Endodermal cell (in vitro differentiated cells): ENCODE results near the gene MORN2. TPM values are rescaled to one million over a fixed set of nuclear protein-coding genes. Genes with fewer than 3 reads are reported as not detected.

ENCODE experiments used
- DNase-seq: peaks from one replicate; pipeline ENCODE4 v3.0.0-alpha.2; 2017
- H3K27ac ChIP-seq: 2 replicates; pipeline ENCODE4 v1.5.1; 2013; ENCODE audit warnings: mild to moderate bottlenecking, low read depth, low read length, moderate library complexity
- H3K27me3 ChIP-seq: 2 replicates; pipeline ENCODE4 v1.6.1; 2013; ENCODE audit warnings: mild to moderate bottlenecking, low read length, moderate library complexity; ENCODE audit not compliant: insufficient read depth, control insufficient read depth, poor library complexity, severe bottlenecking
- H3K36me3 ChIP-seq: 2 replicates; pipeline ENCODE4 v1.7.0; 2013; ENCODE audit warnings: mild to moderate bottlenecking, low read length, moderate library complexity; ENCODE audit not compliant: control insufficient read depth, insufficient read depth
- H3K4me1 ChIP-seq: one replicate; pipeline ENCODE4 v1.7.0; 2013; ENCODE audit warnings: low read length; ENCODE audit not compliant: control insufficient read depth, insufficient read depth
- H3K4me3 ChIP-seq: 2 replicates; pipeline ENCODE4 v1.5.1; 2013; ENCODE audit warnings: mild to moderate bottlenecking, low read length, moderate library complexity
- H3K9ac ChIP-seq: 2 replicates; pipeline ENCODE4 v1.6.1; 2013; ENCODE audit warnings: mild to moderate bottlenecking, low read length, moderate library complexity; ENCODE audit not compliant: poor library complexity, severe bottlenecking; ENCODE audit errors: extremely low read depth
- H3K9me3 ChIP-seq: 2 replicates; pipeline ENCODE4 v1.6.1; 2013; ENCODE audit warnings: mild to moderate bottlenecking, low read length, moderate library complexity; ENCODE audit not compliant: control insufficient read depth
- H3K27ac Mint-ChIP-seq: 2 replicates; pipeline ENCODE4 v1.8.0; 2020; ENCODE audit warnings: mixed read lengths
- H3K27me3 Mint-ChIP-seq: 2 replicates; pipeline ENCODE4 v1.8.0; 2021; ENCODE audit warnings: mild to moderate bottlenecking, mixed read lengths; ENCODE audit not compliant: insufficient read depth
- H3K36me3 Mint-ChIP-seq: 2 replicates; pipeline ENCODE4 v1.8.0; 2020; ENCODE audit warnings: low read depth, mixed read lengths
- H3K4me1 Mint-ChIP-seq: 2 replicates; pipeline ENCODE4 v1.8.0; 2020; ENCODE audit warnings: mixed read lengths
- H3K4me3 Mint-ChIP-seq: 2 replicates; pipeline ENCODE4 v1.8.0; 2020; ENCODE audit warnings: mild to moderate bottlenecking, moderate library complexity, mixed read lengths
- H3K9me3 Mint-ChIP-seq: 2 replicates; pipeline ENCODE4 v1.8.0; 2020; ENCODE audit warnings: mild to moderate bottlenecking, mixed read lengths
- WGBS, 2 experiments: methylation state at CpG; one replicate each; pipeline versions ENCODE4 v1.1.5 to v1.1.7; 2013; ENCODE audit warnings: missing lambda C conversion rate in 2 of 2, mixed read lengths in 1 of 2; ENCODE audit not compliant: insufficient coverage in 1 of 2, insufficient read length in 1 of 2; 5-methylcytosine and 5-hydroxymethylcytosine counted together
- total RNA-seq, 2 donors: library from RNA; stranded (reverse); fragmentation: NEBNext Ultra II Directional in 1 of 2; extraction: Animal tissue kit (Norgen Biotek cat#: 25700) in 1 of 2; gene quantifications; 2 replicates in 1 of 2; 3 replicates in 1 of 2; pipeline ENCODE4 v1.2.1, GENCODE V29; 2021
- TF ChIP-seq, protein P1 (sequence below): fragments of 200-600 bp; sonication (generic); conservative IDR thresholded peaks from 2 replicates; pipeline ENCODE4 v1.5.0; 2021; ENCODE audit warnings: antibody characterized with exemption, mild to moderate bottlenecking

MORN2 gene
- total RNA-seq, 2 donors from 2014 or later, result 13.7 to 27.5 TPM

DNA sequence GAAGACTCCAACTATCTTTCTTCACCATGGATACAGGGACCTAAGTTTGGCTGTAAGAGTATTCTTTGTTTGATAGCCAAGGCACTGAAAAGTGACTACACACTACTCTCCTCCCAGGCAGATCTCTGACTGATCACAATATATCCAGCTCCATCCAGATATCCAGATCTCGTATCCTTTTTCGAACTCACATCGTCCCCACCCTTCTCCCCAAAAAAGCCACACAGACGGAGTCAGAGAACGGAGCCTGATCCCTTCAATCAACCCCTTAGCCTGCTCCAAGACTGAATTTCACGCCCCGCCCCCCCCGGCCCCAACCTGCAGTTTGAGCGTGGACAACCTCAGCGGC is 575 bp upstream of the MORN2 start:
- peaks cover 12% of the 10 kb centered on the region for H3K9me3 Mint-ChIP-seq
- peaks cover 15% of the 10 kb centered on the region for H3K4me1 Mint-ChIP-seq
- TF ChIP-seq, protein P1, sequence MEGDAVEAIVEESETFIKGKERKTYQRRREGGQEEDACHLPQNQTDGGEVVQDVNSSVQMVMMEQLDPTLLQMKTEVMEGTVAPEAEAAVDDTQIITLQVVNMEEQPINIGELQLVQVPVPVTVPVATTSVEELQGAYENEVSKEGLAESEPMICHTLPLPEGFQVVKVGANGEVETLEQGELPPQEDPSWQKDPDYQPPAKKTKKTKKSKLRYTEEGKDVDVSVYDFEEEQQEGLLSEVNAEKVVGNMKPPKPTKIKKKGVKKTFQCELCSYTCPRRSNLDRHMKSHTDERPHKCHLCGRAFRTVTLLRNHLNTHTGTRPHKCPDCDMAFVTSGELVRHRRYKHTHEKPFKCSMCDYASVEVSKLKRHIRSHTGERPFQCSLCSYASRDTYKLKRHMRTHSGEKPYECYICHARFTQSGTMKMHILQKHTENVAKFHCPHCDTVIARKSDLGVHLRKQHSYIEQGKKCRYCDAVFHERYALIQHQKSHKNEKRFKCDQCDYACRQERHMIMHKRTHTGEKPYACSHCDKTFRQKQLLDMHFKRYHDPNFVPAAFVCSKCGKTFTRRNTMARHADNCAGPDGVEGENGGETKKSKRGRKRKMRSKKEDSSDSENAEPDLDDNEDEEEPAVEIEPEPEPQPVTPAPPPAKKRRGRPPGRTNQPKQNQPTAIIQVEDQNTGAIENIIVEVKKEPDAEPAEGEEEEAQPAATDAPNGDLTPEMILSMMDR, result no peak
- peak overlapping the region; percentile 92 for H3K4me3 Mint-ChIP-seq
- no peaks in the 10 kb centered on the region for H3K36me3 ChIP-seq
- H3K9me3 ChIP-seq, result peaks cover 19% of the 10 kb centered on the region
- peaks cover 12% of the 10 kb centered on the region for H3K36me3 Mint-ChIP-seq
- no peak overlapping the region for H3K27ac ChIP-seq
- H3K4me3 ChIP-seq, result peak overlapping the region; percentile 93
- peaks cover 1% of the 10 kb centered on the region for H3K27me3 Mint-ChIP-seq
- DNase-seq, result no peak
- H3K27ac Mint-ChIP-seq, result peak overlapping the region; percentile 98
- no peaks in the 10 kb centered on the region for H3K4me1 ChIP-seq
- peak overlapping the region; percentile 76 for H3K9ac ChIP-seq
- no peaks in the 10 kb centered on the region for H3K27me3 ChIP-seq
- WGBS, 2 experiments, result 0 to 1% methylated on average over 4 to 10 of the region's 10 CpGs

DNA sequence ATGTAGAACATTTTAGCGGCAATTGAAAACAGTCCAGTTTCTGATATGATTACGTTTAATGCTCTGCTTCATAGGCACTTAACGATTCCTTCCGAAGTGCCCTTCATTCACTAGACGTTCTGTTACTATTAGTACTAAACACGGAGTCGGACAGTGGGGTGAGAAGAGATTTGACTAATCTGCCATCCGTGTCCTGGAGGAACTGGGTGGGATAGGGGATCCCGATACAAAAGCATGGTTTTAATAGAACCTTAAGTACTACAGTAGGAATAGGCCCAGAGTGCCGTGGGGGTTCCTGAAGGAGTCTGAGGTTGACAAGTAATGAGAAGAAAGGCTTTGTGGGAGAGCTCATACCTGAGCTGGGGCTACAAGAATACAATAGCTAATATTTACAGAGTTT is 631 bp downstream of the MORN2 start:
- peak overlapping the region; percentile 76 for H3K9ac ChIP-seq
- Mint-ChIP-seq H3K4me1 (peaks cover 15% of the 10 kb centered on the region), H3K27ac (peak overlapping the region; percentile 98), H3K9me3 (peaks cover 9% of the 10 kb centered on the region), H3K36me3 (peaks cover 10% of the 10 kb centered on the region), H3K27me3 (peaks cover 1% of the 10 kb centered on the region), H3K4me3 (peak overlapping the region; percentile 92)
- no peaks in the 10 kb centered on the region for H3K4me1 ChIP-seq
- peaks cover 5% of the 10 kb centered on the region for H3K36me3 ChIP-seq
- TF ChIP-seq, protein P1, result no peak
- no peak overlapping the region for H3K27ac ChIP-seq
- H3K4me3 ChIP-seq, result peak overlapping the region; percentile 93
- 46% methylated on average over 5 to 10 of the region's 10 CpGs for WGBS, 2 experiments
- no peaks in the 10 kb centered on the region for H3K27me3 ChIP-seq
- no peak for DNase-seq
- H3K9me3 ChIP-seq, result peaks cover 12% of the 10 kb centered on the region

DNA sequence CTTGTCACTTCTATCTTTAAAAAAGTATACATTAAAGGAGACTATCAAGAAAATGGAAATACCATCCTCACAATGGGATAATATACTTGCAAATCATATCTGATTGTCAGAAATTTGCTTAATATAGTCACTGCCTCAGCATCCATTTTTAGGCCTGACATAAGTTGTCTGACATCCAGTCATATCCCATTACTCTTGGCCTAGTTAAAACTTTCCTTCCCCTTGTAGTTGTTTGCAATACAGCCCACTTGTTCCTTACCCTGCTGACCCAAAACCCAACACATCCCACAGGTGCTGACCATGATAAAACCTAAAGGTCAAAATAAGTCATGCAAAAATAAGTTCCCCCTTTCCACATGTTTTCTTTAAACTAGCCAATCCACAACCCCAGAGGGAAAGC is 10.3 kb downstream of the MORN2 start:
- peaks cover 1% of the 10 kb centered on the region for H3K36me3 ChIP-seq
- H3K9ac ChIP-seq, result no peak overlapping the region
- Mint-ChIP-seq H3K36me3 (no peaks in the 10 kb centered on the region), H3K27me3 (no peaks in the 10 kb centered on the region), H3K9me3 (peaks cover 2% of the 10 kb centered on the region), H3K27ac (no peak overlapping the region), H3K4me3 (no peak overlapping the region), H3K4me1 (no peaks in the 10 kb centered on the region)
- no peak overlapping the region for H3K4me3 ChIP-seq
- TF ChIP-seq, protein P1, result no peak
- no peak for DNase-seq
- H3K27me3 ChIP-seq, result no peaks in the 10 kb centered on the region
- peaks cover 8% of the 10 kb centered on the region for H3K9me3 ChIP-seq
- no peaks in the 10 kb centered on the region for H3K4me1 ChIP-seq
- H3K27ac ChIP-seq, result no peak overlapping the region
